K562 (cell line): Measurements from ENCODE around the gene PRAME. TPM values are rescaled to one million over a fixed set of nuclear protein-coding genes. Genes with fewer than 3 reads are reported as not detected.

Experiments
- ATF1 ChIP-seq, 2 experiments: fragments of 450-650 bp in 1 of 2; IDR thresholded peaks; 2 replicates each; pipeline ENCODE4 v1.6.1; 2016; ENCODE audit warnings: missing compliant biosample characterization in 1 of 2, missing genetic modification characterization in 1 of 2
- FOXA1 ChIP-seq: fragments of 450-650 bp; IDR thresholded peaks from 2 replicates; pipeline ENCODE4 v1.6.1; 2016; ENCODE audit warnings: mild to moderate bottlenecking, borderline replicate concordance
- FOXA3 ChIP-seq, 2 experiments: fragments of 450-650 bp in 1 of 2; sonication (generic) in 1 of 2; formaldehyde crosslinking; IDR thresholded peaks in 1 of 2; conservative IDR thresholded peaks in 1 of 2; 2 replicates each; pipeline versions ENCODE4 v1.4.0 to v1.8.0; 2020 to 2022; ENCODE audit warnings: mild to moderate bottlenecking in 2 of 2, missing genetic modification reagents in 1 of 2
- FOXO4 ChIP-seq: fragments of 450-650 bp; formaldehyde crosslinking; IDR thresholded peaks from 2 replicates; pipeline ENCODE4 v1.4.0; 2020; ENCODE audit warnings: mild to moderate bottlenecking, moderate library complexity
- PREB ChIP-seq: sonication (generic); formaldehyde crosslinking; IDR thresholded peaks from 2 replicates; pipeline ENCODE4 v1.8.1; 2023; ENCODE audit warnings: mild to moderate bottlenecking, missing genetic modification reagents
- PRMT5 ChIP-seq: sonication (generic); formaldehyde crosslinking; IDR thresholded peaks from 2 replicates; pipeline ENCODE4 v1.5.0; 2020; ENCODE audit warnings: missing genetic modification reagents
- PYGO2 ChIP-seq: fragments of 450-650 bp; IDR thresholded peaks from 2 replicates; pipeline ENCODE4 v1.6.1; 2016; ENCODE audit warnings: mild to moderate bottlenecking, missing genetic modification characterization, moderate library complexity, missing compliant biosample characterization
- RHOXF2B ChIP-seq: fragments of 250-450 bp; sonication (Bioruptor Pico); conservative IDR thresholded peaks from 2 replicates; pipeline ENCODE4 v1.5.1; 2021
- RUNX1 ChIP-seq: sonication (generic); IDR thresholded peaks from 2 replicates; pipeline ENCODE4 v1.6.1; 2016; ENCODE audit warnings: antibody characterized with exemption, low read depth
- SRSF3 ChIP-seq: fragments of 200-400 bp; formaldehyde crosslinking; IDR thresholded peaks from 2 replicates; pipeline ENCODE4 v1.6.1; 2016; ENCODE audit warnings: mild to moderate bottlenecking, low read length, moderate library complexity; ENCODE audit not compliant: insufficient read depth
- ZBTB40 ChIP-seq, 2 experiments: fragments of 450-650 bp in 1 of 2; sonication (generic) in 1 of 2; formaldehyde crosslinking in 1 of 2; IDR thresholded peaks; 2 replicates each; pipeline versions ENCODE4 v1.7.1 to v1.9.0; 2016 to 2022; ENCODE audit warnings: inconsistent platforms in 1 of 2, mild to moderate bottlenecking in 1 of 2, missing genetic modification reagents in 1 of 2
- ZC3H11A ChIP-seq: IDR thresholded peaks from 2 replicates; pipeline ENCODE4 v1.6.1; 2012; ENCODE audit warnings: low read depth, low read length, improper control_type of control experiment
- ZKSCAN1 ChIP-seq: fragments of 150-350 bp; IDR thresholded peaks from 2 replicates; pipeline ENCODE4 v1.6.1; 2016; ENCODE audit warnings: low read depth, low read length
- ZNF239 ChIP-seq: fragments of 250-450 bp; sonication (Bioruptor Pico); IDR thresholded peaks from 2 replicates; pipeline ENCODE4 v1.4.0; 2020; ENCODE audit warnings: mild to moderate bottlenecking
- ZNF280B ChIP-seq: fragments of 250-450 bp; sonication (Bioruptor Pico); IDR thresholded peaks from 2 replicates; pipeline ENCODE4 v1.5.1; 2021; ENCODE audit warnings: mild to moderate bottlenecking
- polyA plus RNA-seq, 8 experiments: library from polyadenylated mRNA; depleted of rRNA in 4 of 8; stranded (reverse) in 5 of 8; unstranded in 3 of 8; fragments of >200 nt; fragmentation: Nextera tagmentation in 2 of 8; fragmentation: Illumina TruSeq in 1 of 8; extraction: Ambion mirVana in 2 of 8; extraction: Trizol in 1 of 8; gene quantifications; 2 replicates each; pipeline versions ENCODE4 v1.2.1 to v1.2.3, GENCODE V29; 2011 to 2014; ENCODE audit warnings: inconsistent platforms in 1 of 8, missing spikeins in 1 of 8
- total RNA-seq, 7 experiments: library from RNA; depleted of rRNA in 6 of 7; stranded (reverse); fragments of >200 nt in 6 of 7; fragmentation: Illumina TruSeq in 2 of 7; extraction: Trizol in 2 of 7; gene quantifications; 2 replicates each; pipeline versions ENCODE4 v1.2.1 to v1.2.3, GENCODE V29; 2011 to 2021; ENCODE audit warnings: low replicate concordance in 1 of 7

The PRAME gene
- total and polyA plus RNA-seq, 9 of the 15 experiments (the other 6 are each of a cell fraction or from before 2014, with no cell fraction given): 662 to 2,141 (median 1,142) TPM

- TF ChIP-seq FOXO4 (CRISPR knock-in tag) (no peak), RHOXF2B (CRISPR knock-in tag) (no peak), ZC3H11A (no peak), FOXA3 (CRISPR knock-in tag; conservative IDR thresholded peaks at IDR 0.05 in 1 of 2, IDR thresholded peaks at IDR 0.05 in 1 of 2) (no peak), PYGO2 (tag) (no peak), SRSF3 (no peak), ZKSCAN1 (no peak), ATF1 (CRISPR knock-in tag; IDR thresholded peaks at IDR 0.05) (0 out of 2 replicates have a peak, but pooled peaks have one; percentile 4), ATF1 (tag; IDR thresholded peaks at IDR 0.05) (no peak), ZBTB40 (IDR thresholded peaks at IDR 0.05) (no peak), ZBTB40 (CRISPR knock-in tag; IDR thresholded peaks at IDR 0.05) (no peak), FOXA1 (no peak), PREB (CRISPR knock-in tag) (no peak), ZNF239 (CRISPR knock-in tag) (no peak), ZNF280B (no peak), PRMT5 (CRISPR knock-in tag) (0 out of 2 replicates have a peak, but pooled peaks have one; percentile 41), RUNX1 (0 out of 2 replicates have a peak, but pooled peaks have one; percentile 51)
Observed at GRCh38 chr22:22576989-22577427, 17.9 kb upstream of the PRAME start (continued).
